ENCODE data around the gene AURKA. TPM values are rescaled to one million over a fixed set of nuclear protein-coding genes. Genes with fewer than 3 reads are reported as not detected.

AURKA gene
- polyA plus RNA-seq, 3 donors, result 13.5 to 20.0 (median 19.5) TPM

- DNase-seq (ENCODE audit: extremely low read depth in 1 of 11, low read depth in 9 of 11, low spot score in 4 of 11), result no peak
Observed at GRCh38 chr20:56371977-56372376, 20.0 kb downstream of the AURKA start.

- no peak for DNase-seq (ENCODE audit: extremely low read depth in 1 of 11, low read depth in 9 of 11, low spot score in 4 of 11)
Observed at GRCh38 chr20:56369179-56369578, 22.8 kb downstream of the AURKA start.

- DNase-seq (ENCODE audit: extremely low read depth in 1 of 11, low read depth in 9 of 11, low spot score in 4 of 11), result no peak
Observed at GRCh38 chr20:56368351-56369134, 23.5 kb downstream of the AURKA start.

DNA sequence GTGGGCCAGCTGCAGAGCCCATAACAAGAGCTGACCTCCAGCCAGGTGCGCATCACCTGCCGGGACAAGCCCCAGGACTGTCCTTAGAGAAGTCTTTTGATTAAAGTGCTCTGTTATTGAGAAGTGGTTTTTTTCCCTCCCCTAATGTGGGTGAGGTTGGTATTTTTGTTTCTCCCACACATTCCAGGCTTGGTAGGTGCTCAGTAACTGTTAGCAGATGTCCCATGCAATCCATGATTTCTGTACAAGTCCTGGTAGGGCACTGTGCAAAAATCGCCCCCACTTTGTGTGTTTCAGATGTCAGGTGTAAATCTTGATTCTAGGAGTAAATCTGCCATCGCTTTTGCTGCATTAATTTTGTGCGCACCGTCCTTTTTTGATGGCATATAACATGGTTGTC, 28.5 kb downstream of the AURKA start:
- DNase-seq (ENCODE audit: extremely low read depth in 1 of 11, low read depth in 9 of 11, low spot score in 4 of 11), result no peak

DNA sequence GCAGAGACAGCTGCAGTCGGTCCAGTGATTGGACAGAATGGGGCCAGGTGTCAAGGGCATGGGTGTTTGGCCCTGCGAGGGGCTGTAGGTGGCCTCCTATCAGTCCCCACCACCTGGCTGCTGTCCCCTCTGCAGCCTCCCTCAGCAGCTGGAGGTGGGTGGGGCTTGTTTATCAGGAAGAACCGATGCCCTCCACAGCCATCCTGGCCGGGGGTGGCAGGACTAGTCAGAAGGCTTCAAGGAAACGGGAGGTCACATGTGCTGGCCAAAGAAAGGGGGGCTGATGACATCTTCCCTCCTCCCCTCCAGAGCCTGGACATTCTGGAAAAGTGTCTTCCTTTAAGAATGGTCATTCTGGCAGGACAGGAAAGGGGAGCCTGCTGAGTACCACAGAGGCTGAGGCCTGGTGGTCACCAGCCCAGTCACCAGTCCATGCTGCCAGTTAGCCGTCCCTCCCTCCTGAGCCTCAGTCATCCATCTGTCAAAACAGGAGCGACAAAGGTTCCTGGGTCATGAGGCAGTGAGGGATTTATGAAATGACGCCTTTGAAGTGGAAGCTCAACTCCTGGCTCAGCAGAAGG, 29.1 kb downstream of the AURKA start:
- no peak for DNase-seq (ENCODE audit: extremely low read depth in 1 of 11, low read depth in 9 of 11, low spot score in 4 of 11)

GRCh38 chr20:56361900-56362299, 30.1 kb downstream of the AURKA start:
- DNase-seq (ENCODE audit: extremely low read depth in 1 of 11, low read depth in 9 of 11, low spot score in 4 of 11), result no peak

DNA sequence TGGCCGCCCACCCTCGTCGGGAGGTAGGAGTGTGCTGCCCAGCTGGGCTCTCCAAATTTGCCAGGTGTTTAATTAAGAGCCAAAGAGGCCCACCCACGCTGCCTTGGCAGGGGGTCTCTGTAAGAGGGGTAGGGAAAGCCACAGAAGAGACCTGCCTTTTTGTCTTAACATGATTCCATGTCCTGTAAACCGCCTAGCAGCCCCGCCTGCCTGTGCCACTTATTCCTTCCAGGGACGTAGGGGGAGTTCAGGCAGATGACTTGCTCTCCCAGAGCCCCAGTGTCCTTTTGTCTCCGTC, 31.2 kb downstream of the AURKA start:
- DNase-seq (ENCODE audit: extremely low read depth in 1 of 11, low read depth in 9 of 11, low spot score in 4 of 11), result no peak

DNA sequence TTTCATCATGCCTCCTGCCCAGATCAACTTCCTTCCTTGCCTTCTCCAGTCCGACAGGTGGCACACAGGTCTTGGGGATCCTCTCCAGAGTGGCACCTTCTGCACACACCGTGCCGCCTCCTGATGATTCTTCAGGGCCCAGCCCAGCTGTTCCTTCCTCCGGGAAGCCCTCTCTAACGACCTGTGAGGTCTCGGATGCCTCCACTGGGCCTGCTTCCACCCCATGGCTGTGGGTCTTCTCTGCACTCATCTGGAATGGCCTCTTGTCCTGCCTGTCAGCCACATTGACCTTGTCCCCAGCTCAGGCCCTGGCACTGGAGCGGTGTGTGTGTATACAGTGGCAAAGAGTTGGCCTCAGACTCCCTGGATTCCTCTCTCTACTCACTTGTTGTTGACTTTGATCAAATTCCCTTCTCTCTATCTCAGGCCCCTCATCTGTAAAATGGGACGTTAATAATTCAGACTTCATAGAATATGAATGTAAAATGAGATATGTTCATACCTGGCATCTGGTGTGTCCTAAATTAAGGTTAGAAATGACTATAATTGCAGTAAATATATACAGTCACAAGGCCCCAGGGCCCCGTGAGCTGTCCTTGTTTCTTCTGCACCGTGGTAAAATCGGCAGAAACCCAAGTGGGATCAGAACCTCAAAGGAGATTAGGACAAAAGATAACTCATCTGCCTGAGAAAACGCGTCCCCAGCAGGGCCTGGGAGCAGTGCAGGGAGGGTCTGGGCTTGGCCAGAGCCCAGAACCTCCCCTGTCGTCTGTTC, 31.7 kb downstream of the AURKA start:
- DNase-seq (ENCODE audit: extremely low read depth in 1 of 11, low read depth in 9 of 11, low spot score in 4 of 11), result no peak

- peak in 3 of 11 donors; percentile 24 to 50 (median 46) for DNase-seq (ENCODE audit: extremely low read depth in 1 of 11, low read depth in 9 of 11, low spot score in 4 of 11)
Observed at GRCh38 chr20:56359212-56360132, 32.5 kb downstream of the AURKA start.

- DNase-seq (ENCODE audit: extremely low read depth in 1 of 11, low read depth in 9 of 11, low spot score in 4 of 11), result peak in 10 of 11 donors; percentile 54 to 88 (median 78)
Observed at GRCh38 chr20:56358600-56359211, 33.3 kb downstream of the AURKA start, which contains the start of gene FAM210B. Gene FAM210B, plus strand, starts transcription at chr20:56358974. Its CDS starts 32 bp downstream, at chr20:56359006.

DNA sequence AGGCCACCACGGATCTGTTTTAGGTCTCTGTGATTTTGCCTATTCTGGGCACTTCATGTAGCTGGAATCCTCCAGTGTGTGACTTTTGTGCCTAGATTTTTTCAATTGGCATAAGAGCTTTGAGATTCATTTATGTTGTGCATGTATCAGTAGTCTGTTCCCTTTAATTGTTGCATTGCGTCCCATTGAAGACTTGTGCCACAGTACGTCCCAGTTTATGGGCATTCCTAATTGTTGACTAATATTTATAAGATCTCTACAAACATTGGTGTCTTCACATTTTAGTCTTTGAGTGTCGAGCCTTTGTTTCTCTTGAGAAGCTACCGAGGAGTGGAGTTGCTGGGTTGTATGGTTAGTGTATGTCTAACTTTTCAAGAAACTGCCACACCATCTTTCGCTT, 33.9 kb downstream of the AURKA start:
- DNase-seq (ENCODE audit: extremely low read depth in 1 of 11, low read depth in 9 of 11, low spot score in 4 of 11), result no peak

DNA sequence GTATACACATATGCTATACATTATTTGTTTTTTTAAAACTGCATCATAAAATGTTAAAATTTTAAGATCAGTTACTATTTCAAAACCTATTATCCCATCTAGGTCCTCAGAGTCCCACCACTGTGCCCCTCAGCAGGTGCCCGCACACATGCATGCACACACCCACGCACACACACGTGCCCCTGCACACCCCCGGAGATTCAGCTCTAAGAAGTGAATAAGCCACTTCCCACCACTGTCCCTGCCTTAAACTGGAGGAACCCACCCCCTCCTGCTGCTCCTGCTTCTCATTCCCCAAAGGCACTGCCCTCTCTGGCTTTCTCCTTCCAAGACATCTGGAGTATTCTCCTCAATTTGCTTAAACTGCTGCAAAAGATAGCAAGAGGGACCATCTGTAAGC, 38.7 kb downstream of the AURKA start:
- DNase-seq (ENCODE audit: extremely low read depth in 1 of 11, low read depth in 9 of 11, low spot score in 4 of 11), result no peak

- no peak for DNase-seq (ENCODE audit: extremely low read depth in 1 of 11, low read depth in 9 of 11, low spot score in 4 of 11)
Observed at GRCh38 chr20:56352345-56353055, 39.5 kb downstream of the AURKA start.

DNA sequence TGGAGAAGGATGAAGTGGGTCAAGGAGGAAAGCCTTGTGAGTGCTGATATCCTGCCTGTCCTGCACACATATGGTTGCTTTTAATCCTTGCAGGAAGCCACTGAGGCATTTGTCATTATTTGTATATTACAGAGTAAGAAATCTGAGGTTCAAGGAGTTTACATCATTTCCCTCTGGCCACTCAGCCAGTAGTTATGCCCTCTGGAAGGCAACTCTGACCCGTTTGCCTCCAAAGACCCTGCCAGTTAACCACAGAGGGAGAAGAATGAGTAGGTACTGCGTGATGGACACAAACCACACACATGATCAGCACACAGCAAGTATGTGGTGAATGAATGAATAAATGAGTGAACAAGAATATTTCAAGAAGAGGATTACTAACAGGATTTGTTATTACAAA, 41.2 kb downstream of the AURKA start:
- DNase-seq (ENCODE audit: extremely low read depth in 1 of 11, low read depth in 9 of 11, low spot score in 4 of 11), result no peak

DNA sequence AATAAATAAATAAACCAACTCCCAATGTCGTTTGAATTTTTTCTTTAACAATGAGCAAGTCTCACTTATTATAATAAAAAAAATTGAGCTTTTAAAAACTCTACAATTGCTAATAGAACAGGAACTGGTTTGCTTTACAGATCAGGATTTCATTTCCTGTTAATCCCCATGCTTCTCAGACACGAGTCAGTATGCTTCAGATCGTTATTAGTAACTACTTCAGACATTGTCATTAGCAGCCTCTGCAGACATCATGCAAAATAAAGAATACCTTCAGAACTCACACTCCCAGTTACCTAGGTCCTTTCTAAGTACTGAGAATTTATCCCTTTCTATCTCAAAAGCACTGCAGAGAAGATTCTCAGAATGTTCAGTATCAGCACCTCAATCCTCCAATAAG, 43.3 kb downstream of the AURKA start:
- DNase-seq (ENCODE audit: extremely low read depth in 1 of 11, low read depth in 9 of 11, low spot score in 4 of 11), result no peak

DNA sequence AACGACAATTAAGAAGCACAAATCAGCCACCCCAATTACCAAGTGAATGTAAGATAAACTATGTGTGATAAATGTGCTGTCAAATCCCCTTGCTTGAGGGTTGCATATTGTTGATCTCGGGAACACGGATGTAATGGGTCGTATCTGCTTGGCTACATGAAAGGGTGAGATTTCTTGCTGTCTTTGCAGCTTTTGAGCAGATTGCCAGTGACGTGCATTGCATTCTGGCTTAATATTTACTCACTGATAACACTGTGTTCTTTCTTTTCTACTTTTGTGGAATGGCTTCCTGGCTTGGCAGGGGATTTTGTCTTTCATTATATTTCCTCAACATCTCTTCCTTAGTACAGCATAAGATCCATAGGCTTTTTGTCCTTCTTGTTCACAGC, 43.7 kb downstream of the AURKA start:
- no peak for DNase-seq (ENCODE audit: extremely low read depth in 1 of 11, low read depth in 9 of 11, low spot score in 4 of 11)

DNA sequence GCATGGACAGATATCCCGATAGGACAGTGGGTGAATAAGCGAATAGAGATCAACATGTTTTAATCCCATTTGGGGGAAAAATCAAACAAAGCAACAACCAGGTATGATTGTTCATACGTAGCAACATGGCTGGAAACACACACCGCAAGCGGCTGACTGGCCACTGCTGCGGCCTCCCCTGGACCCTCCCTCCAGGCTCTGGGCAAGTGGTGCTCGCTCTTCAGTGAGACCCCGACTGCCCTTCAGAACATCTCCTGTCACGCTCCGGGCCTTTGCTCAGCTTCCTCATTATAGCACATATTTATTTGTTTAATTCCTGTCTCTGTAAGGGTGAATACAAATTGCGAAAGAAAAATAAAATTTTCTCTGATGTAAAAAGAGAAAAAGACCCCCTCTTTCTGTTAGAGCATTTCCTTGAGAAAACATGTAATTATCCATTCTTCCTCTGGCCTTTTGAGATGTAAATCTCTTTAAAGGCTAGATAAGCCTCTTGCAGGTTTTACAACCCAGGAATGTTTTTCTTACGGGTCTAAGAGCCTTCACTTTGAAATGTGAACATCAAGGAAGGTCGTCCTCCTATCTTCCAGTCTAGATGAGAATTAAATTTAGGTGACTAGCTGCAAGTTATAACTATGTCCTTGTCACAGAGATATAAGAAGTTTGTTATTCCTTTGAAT, 44.2 kb downstream of the AURKA start:
- DNase-seq (ENCODE audit: extremely low read depth in 1 of 11, low read depth in 9 of 11, low spot score in 4 of 11), result no peak

GRCh38 chr20:56345911-56346310, 46.1 kb downstream of the AURKA start:
- DNase-seq (ENCODE audit: extremely low read depth in 1 of 11, low read depth in 9 of 11, low spot score in 4 of 11), result no peak

Data from renal cortex interstitium (tissue), 11 donors.